DMS114 treated with DMSO at 0.1 percent for 48 hours (cell line): ENCODE results near the gene IL1RN.

Source experiments
- DNase-seq: peaks from one replicate; lab custom pipeline; 2025; ENCODE audit not compliant: unreplicated experiment; lab: John Stamatoyannopoulos, UW

The IL1RN gene

DNA sequence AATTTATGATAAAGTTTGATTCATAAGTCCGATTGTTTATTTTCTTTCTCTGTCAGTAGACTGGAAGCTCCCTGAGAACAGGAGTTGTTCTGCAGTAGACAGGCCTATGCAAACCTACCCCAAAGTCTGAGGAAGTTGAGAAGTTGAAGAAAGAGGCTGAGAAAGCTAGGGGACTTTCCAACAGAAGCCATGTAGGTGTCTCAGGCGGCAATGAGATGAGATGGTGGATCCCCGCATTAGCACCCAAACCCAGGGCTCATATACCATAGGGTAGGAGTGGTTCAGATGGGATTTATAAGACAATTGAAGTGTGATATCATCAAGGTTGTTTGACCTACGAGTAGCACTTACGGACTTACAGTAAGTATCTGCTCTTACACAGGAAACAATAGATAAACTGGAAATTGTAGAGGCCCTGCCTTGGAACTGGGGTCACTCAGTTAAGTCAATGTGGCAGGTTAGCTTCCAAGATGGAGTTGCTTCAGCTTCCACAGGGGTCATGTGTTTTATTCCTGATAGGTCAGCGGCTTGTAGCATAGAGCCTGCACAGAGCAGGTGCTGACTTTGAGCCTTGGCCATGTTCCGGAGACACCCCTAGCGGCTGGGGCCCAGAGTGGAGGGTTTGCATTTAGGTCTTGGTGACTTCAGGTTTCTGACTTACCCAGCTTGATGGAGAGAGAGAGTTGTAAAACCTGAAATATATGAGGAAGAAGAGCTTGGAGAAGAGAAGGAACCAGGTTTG is 44.1 kb downstream of the IL1RN start:
- no peak for DNase-seq

GRCh38 chr2:113172721-113173541 is 45.5 kb downstream of the IL1RN start:
- no peak for DNase-seq

DNA sequence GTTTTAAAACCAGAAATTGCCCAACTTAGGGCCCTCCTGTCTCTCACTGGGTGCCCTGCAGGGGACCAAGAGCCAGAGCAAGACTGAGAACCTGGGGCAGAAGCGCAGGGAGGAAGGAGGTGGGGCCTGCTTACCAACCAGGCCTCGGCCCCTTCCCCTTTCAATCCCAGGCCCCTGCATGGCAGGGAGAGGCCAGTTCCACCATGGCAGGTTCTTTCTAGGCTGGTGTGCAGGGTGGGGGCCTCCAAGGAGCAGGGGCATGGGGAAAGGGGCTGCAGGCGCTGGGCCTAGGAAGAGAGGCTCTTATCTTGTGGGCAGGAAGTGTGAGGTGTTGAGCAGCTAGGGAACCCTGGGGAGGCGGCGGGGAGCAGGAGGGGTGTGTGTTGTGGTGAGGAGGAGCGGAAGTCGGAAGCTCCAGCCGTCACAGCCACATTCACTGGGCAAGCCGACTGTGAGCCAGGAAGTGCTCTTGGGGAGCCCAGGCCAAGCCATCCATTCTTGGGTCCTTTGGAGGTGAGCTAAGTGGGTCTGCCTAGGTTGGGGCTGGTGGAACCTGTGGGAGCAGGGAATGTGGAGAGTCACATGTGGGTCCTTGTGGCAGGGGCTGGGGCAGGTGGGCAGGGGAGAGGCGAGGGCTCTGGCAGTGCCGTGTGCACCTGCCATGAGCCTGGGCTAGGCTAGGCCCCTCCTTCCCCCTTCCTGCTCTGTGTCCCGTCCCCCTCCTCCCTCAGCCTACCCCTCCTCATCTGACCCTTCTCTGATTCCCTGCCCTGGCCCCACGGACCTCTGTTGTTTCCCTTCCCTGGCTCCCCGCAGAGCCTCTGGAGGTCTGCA is 46.4 kb downstream of the IL1RN start, which contains the start of gene PSD4:
PSD4 (plus strand) TSS at position 430 of the 834 bp plus-strand sequence. CDS start 8,486 bp downstream, outside the sequence.
- DNase-seq, result no peak

- no peak for DNase-seq
Observed at GRCh38 chr2:113174376-113174750, 47.0 kb downstream of the IL1RN start.

DNA sequence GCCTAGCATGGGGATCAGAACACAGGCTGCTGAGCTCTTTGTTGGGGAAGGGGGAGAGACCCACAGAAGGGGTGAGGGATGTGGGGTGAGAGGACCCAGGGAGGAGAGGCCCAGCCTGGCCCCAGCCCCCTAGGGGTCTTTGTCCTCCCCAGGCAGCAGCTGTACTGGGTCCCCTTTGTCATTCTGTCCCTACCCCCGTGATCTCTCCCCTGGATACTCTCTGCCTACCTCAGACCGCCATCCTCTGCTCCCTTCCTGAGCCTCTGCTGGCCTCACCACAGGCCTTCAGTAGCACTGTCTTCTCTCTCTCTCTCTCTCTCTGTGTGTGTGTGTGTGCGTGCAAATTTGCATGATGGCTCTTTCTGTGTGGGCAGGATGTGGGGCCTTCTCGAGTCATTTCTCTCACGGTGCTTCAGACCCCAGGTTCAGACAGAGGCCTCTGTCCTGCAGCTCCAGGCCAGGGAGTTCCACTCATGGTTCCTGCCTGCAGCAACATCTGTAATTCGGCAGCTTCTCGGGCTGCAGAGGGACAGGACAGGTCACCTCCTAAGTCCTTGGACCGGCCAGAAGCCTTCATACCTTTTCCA is 47.7 kb downstream of the IL1RN start:
- no peak for DNase-seq

DNA sequence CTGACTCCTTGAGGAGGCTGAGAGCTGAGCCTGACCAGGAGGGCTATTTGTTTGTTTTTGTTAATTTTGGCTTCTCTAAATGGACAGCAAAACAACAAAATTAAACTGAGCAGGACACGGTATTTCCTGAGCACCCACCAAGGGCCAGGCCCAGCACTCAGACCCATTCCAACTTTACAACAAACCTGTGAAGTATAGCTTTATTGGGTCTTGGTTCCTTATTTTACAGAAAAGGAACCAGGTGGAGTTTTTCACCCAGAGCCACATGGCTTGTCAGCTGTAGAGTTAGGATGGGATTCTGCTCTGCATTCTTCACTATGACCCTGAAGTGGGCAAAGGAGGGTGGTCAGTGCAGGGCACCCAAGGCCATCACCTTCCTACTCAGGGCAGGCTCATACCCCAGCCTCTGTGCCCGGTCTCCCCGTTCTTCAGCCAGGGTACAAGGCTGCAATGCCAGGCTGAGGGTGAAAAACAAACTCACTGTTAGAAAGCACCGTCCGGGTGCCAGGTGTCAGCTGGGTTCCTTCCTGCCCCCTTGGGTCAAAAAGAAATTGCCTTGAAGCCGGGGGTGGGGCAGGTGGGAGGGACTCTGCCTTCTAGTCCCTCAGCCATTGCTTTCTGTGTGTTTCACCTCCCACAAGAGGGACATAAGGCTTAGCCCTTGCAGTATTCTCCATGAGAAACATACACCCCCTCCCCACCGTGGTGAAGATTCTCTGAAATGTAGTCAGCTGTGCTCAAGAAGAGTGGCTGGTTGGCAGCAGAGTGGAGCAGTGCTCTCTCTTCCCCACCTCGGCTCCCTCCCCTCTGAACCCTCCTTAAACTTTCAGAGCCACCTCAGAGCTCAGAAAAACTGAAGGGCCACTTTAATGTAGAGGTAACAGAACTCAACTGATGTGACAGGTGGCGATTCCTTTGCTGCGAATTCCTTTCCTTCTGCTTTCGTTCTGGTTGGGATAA is 48.6 kb downstream of the IL1RN start:
- DNase-seq, result no peak

GRCh38 chr2:113176696-113177355 is 49.4 kb downstream of the IL1RN start:
- no peak for DNase-seq

GRCh38 chr2:113178069-113178746 is 50.8 kb downstream of the IL1RN start:
- DNase-seq, result no peak

GRCh38 chr2:113178891-113179290 is 51.5 kb downstream of the IL1RN start:
- no peak for DNase-seq

DNA sequence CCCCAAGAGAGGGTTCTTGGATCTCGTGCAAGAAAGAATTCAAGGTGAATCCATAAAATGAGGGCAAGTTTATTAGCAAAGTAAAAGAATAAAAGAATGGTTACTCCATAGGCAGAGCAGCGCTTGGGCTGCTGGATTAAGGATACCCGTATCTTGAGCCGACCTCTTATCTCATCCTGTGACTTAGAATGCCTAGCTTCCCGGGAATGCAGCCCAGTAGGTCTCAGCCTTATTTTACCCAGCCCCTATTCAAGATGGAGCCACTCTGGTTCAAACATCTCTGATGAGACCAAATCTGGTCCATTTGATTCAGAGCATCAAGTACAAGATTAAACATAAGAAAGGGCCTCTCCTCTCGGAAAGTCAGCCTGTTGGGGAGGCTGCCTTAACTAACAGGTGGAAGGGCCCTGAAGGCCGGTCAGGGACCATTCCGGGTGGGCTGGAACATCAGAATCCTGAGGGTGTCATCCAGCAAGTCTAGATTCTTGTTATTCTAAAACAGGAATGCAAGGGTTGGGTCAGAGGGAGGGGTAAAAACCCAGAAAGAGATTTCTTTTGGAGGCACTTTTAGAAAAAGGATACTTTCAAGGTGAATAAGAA is 52.1 kb downstream of the IL1RN start:
- DNase-seq, result no peak

GRCh38 chr2:113180131-113180946 is 52.9 kb downstream of the IL1RN start:
- no peak for DNase-seq

DNA sequence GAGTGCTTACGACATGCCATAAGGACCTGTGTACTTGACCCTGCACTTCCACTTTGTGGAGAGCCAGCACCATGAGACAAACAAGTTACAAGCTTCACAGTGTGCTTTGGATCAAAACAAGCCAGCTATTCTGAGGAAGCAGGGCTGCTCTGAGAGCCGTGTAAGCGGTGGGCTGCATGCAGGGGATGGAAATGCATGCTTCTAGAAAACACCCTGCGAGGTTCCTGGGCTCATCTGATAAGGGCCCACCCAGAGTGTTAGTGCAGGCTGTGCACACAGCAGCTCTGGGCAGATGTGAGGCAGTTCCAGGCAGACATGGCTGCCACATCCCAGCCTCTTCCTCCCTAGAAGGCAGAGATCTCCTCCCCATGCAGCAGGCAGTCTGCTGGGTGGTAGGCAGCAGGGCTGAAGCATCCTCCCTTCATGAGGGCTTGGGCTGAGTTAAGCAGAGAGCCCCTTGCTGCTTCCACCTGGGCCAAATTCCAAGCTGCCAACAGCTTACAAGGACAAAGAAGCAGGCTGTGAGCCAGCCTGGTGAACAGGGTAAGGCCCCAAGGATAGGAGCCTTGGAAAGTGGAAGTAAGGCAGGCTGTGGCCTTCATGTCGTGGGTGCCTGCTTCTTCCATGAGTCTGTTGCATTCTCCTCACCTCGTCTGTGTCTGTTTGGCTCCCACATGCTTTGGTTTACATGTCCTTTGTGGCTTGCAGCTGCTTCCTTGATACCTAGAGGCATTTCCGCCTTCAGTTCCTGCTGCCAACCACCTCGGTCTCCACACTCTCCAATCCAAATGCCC is 54.1 kb downstream of the IL1RN start:
- no peak for DNase-seq

DNA sequence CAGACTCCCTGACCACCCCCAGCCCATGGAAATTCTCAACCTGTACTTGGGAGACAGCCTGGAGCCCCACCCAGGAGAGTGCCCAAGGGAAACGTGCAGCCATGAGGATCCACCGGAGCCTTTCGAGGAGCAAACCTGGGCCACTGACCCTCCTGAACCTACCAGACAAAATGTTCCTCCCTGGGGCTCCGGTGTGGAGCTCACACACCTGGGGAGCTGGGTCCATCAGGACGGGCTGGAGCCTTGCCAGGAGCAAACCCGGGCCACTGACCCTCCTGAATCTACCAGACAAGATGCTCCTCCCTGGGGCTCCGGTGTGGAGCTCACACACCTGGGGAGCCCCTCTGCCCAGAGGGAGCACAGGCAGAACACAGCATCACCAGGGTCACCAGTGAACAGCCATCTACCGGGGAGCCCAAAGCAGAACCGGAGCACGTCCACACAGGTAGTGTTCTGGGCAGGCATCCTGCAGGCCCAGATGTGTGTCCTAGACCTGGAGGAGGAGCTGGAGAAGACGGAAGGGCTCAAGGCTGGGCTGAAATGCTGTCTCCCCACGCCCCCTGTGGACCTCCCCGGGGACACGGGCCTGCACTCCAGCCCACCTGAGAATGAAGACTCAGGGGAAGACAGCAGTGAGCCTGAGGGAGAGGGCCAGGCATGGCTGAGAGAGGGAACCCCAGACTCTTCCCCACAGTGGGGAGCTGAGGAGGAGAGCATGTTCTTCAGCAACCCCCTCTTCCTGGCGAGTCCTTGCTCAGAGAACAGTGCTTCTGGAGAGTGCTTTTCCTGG is 55.3 kb downstream of the IL1RN start:
- no peak for DNase-seq

DNA sequence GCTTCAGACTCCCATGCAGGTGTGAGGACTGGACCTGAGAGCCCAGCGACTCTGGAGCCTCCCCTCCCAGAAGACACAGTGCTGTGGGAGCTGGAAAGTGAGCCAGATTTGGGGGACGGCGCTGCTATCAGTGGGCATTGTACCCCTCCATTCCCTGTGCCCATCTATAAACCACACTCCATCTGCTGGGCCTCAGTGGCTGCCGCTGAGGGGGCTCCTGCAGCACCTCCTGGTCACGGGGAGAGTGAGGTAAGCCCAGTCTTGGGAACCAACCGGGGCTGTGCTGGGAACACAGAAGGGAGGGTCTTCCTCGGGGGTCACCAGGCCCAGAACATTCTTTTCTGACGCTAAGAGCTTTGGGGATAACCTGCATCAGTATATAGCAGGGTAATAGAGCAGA is 55.9 kb downstream of the IL1RN start:
- DNase-seq, result no peak
